NT2/D1 (cell line): ENCODE data around the gene SAMD1.

Experiments
- DNase-seq: peaks from one replicate; pipeline ENCODE4 v3.0.0-alpha.2; 2011; ENCODE audit warnings: low read depth, low spot score
- H3K27me3 ChIP-seq: 2 replicates; pipeline ENCODE4 v1.6.0; 2011; ENCODE audit warnings: mild to moderate bottlenecking; ENCODE audit not compliant: insufficient read length, insufficient read depth
- H3K36me3 ChIP-seq: 2 replicates; pipeline ENCODE4 v1.6.1; 2011; ENCODE audit warnings: mild to moderate bottlenecking, low read length, mixed read lengths; ENCODE audit not compliant: insufficient read depth, insufficient read length
- H3K4me1 ChIP-seq: 2 replicates; pipeline ENCODE4 v1.5.1; 2011; ENCODE audit not compliant: insufficient read depth, insufficient read length
- H3K4me3 ChIP-seq: 2 replicates; pipeline ENCODE4 v1.5.1; 2011; ENCODE audit warnings: low read depth; ENCODE audit not compliant: insufficient read length
- H3K9ac ChIP-seq: 2 replicates; pipeline ENCODE4 v1.6.0; 2011; ENCODE audit warnings: low read depth; ENCODE audit not compliant: insufficient read length
- H3K9me3 ChIP-seq: 2 replicates; pipeline ENCODE4 v1.5.1; 2011; ENCODE audit warnings: mild to moderate bottlenecking, low read length; ENCODE audit not compliant: insufficient read depth
- SUZ12 ChIP-seq: IDR thresholded peaks from 2 replicates; pipeline ENCODE4 v1.6.1; 2011; ENCODE audit not compliant: insufficient read length, insufficient read depth; ENCODE audit errors: extremely low read depth
- YY1 ChIP-seq: IDR thresholded peaks from 2 replicates; pipeline ENCODE4 v1.6.1; 2011; ENCODE audit not compliant: insufficient read length, insufficient read depth
- ZNF274 ChIP-seq: IDR thresholded peaks from 2 replicates; pipeline ENCODE4 v1.6.1; 2011; ENCODE audit warnings: mild to moderate bottlenecking, low read depth, low read length

SAMD1 gene

DNA sequence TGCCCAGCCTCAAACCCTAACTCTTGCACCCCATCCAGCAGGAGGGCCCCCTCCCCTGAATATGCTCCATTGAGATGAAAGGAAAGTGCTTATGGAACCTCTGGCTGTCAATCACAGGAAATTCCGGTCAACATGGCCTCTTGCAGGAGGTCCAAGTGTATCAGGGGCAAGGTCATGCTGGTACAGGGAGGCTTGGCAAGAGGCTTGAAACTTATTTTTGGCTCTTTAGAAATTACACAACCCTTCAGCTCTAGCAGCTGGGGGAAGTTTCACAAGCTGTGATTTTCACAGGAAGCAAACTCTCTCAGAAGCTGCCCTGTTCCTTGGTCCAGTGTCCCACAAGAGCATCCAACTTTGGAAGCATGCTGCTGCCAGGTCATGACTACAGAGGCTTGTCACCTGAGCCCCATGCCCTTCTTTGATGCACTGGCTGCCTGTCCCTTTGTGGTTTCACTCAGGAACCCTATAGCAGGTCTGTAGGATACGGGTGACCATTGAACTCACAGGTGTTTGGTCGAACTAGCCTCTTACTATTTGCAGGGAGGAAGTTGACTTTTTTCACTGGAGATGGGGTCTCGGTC, 37.5 kb upstream of the SAMD1 start:
- H3K4me3 ChIP-seq: no peak overlapping the region
- DNase-seq: no peak
- H3K36me3 ChIP-seq: peaks cover 55% of the 10 kb centered on the region

DNA sequence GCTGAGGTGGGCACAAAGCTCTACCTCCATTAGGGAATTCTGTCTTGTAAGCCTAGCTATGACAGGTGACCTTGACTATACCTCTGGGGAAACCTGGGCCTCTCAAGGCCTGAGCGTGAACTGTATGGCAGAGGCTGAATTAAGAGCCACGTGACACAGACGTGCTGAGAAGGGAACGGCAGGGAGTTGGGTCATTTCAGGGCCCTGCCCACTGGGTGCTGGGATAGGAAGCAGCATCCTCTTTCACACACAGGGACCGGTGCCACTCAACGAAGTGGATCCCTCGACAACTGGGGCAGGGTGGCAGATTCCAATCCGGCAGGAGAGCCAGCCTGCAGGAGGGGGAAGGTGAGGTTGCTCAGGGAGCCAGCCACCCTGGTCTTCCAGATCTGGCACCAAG, 36.6 kb upstream of the SAMD1 start:
- TF ChIP-seq YY1: no peak
- TF ChIP-seq SUZ12: no peak
- TF ChIP-seq ZNF274: no peak
- no peaks in the 10 kb centered on the region for H3K9me3 ChIP-seq
- H3K9ac ChIP-seq: no peak overlapping the region
- no peaks in the 10 kb centered on the region for H3K4me1 ChIP-seq
- peaks cover 53% of the 10 kb centered on the region for H3K36me3 ChIP-seq
- no peak overlapping the region for H3K4me3 ChIP-seq
- no peaks in the 10 kb centered on the region for H3K27me3 ChIP-seq
- DNase-seq: no peak

More for the DNA sequence above, 37.5 kb upstream of the SAMD1 start:
- Histone ChIP-seq H3K4me1 (no peaks in the 10 kb centered on the region), H3K9me3 (no peaks in the 10 kb centered on the region), H3K27me3 (no peaks in the 10 kb centered on the region), H3K9ac (no peak overlapping the region)
- no peak for TF ChIP-seq YY1
- no peak for TF ChIP-seq ZNF274
- TF ChIP-seq SUZ12: no peak

DNA sequence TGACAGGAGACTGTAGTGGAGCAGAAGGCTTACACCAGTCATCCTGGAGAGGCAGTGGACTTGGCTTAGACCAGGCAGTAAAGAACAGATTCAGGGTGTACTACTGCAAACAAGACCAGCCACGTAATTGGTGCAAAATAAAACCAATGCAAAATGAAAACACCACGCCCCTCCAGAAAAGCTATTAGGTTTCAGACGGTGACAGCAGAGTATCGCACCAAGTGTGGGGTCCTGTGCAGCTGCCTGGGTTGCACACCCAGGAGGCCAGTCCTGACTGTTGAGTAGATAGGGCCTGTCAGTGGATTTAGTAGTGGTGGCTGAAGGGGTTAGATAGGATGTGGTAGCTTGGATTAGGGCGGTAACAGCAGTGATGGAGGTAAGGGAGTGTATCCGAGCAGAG, 32.4 kb upstream of the SAMD1 start:
- no peaks in the 10 kb centered on the region for H3K9me3 ChIP-seq
- H3K36me3 ChIP-seq: peaks cover 55% of the 10 kb centered on the region
- no peak for TF ChIP-seq ZNF274
- no peak for TF ChIP-seq YY1
- no peak for TF ChIP-seq SUZ12
- H3K4me1 ChIP-seq: no peaks in the 10 kb centered on the region
- DNase-seq: no peak
- no peak overlapping the region for H3K9ac ChIP-seq
- no peak overlapping the region for H3K4me3 ChIP-seq
- no peaks in the 10 kb centered on the region for H3K27me3 ChIP-seq

DNA sequence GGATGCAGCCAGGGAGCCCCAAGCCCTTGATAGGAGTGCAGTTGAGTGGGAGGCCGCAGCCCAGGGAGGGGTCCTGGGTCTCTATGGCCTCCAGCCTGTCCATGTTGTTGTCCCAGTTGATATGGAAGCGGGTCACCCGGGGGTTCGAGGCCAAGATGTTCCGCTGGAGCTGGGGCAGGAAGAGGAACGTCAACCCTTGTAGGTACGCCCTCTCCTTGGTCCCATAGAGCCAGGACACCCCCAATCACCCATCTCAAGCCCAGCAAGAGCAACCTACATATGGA, 29.9 kb upstream of the SAMD1 start:
- TF ChIP-seq YY1: no peak
- TF ChIP-seq SUZ12: no peak
- no peak for TF ChIP-seq ZNF274
- no peak for DNase-seq
- H3K36me3 ChIP-seq: peaks cover 44% of the 10 kb centered on the region
- H3K9me3 ChIP-seq: no peaks in the 10 kb centered on the region
- H3K4me1 ChIP-seq: peaks cover 5% of the 10 kb centered on the region
- H3K9ac ChIP-seq: no peak overlapping the region
- no peak overlapping the region for H3K4me3 ChIP-seq
- H3K27me3 ChIP-seq: no peaks in the 10 kb centered on the region

DNA sequence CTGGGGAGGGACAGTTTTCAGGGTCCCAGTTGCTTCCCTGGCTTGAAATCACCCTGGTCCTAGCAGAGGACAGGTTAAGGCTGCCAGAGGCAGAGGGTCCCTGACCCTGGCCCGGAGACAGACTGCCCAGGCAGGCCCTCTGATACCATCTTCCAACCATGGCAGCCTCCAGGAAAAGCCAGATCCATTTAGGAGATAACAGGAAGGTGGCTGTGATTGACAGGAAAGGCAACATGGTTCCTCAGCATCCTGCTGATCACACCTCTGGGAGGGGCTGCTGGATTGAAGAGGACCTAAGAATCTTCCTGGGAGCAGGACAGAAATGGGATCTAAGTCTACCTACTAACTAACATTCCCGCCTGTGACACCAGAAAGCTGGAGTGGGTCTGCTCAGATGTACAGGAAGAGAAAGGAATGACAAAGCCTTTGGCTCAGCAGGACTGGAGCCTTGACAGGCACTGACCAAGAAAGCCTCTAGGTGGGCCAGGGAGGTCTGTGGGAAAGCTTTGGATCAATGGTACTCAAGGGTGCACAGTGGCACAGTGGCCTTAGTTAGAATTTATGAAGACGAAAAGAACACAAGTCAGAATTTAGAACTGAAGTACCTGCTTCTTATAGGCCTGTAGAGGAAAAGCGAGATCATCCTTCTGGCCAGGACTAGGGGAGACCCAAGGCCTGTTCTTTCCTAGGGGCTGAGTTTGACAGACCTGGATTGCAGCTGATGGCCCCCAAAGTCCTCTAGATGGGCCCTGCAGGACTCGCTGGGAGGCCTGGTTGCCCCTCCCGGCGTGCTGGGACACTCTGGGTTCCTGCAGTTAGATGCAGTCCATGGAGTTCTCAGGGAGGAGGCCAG, 29.3 kb upstream of the SAMD1 start:
- no peak overlapping the region for H3K4me3 ChIP-seq
- no peak for DNase-seq
- no peaks in the 10 kb centered on the region for H3K27me3 ChIP-seq
- peaks cover 5% of the 10 kb centered on the region for H3K4me1 ChIP-seq
- TF ChIP-seq ZNF274 (no peak), YY1 (no peak), SUZ12 (no peak)
- no peak overlapping the region for H3K9ac ChIP-seq
- no peaks in the 10 kb centered on the region for H3K9me3 ChIP-seq
- peaks cover 39% of the 10 kb centered on the region for H3K36me3 ChIP-seq

DNA sequence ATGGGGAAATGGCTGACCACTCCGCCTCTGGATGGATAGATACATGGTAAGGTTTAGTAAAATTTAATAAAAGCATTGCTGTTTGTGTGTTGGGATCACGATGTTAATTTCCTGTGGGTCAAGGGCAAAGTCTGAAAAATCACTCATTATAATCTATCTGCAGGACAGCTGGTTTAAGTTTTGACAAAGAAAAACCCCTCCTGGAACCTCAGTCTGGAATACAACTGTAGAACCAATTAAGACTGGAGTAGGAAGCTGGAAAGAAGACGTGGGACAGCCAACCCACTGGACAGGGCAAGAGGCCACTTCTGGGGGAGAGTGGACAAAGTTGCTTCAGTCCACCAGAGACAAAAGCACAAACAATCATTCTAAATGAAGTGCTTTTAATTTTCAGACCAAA, 28.6 kb upstream of the SAMD1 start:
- H3K27me3 ChIP-seq: no peaks in the 10 kb centered on the region
- H3K9me3 ChIP-seq: no peaks in the 10 kb centered on the region
- no peak overlapping the region for H3K4me3 ChIP-seq
- no peak for DNase-seq
- peaks cover 5% of the 10 kb centered on the region for H3K4me1 ChIP-seq
- peak overlapping the region; percentile 89 for H3K9ac ChIP-seq
- TF ChIP-seq YY1: no peak
- no peak for TF ChIP-seq SUZ12
- no peak for TF ChIP-seq ZNF274
- peaks cover 32% of the 10 kb centered on the region for H3K36me3 ChIP-seq

DNA sequence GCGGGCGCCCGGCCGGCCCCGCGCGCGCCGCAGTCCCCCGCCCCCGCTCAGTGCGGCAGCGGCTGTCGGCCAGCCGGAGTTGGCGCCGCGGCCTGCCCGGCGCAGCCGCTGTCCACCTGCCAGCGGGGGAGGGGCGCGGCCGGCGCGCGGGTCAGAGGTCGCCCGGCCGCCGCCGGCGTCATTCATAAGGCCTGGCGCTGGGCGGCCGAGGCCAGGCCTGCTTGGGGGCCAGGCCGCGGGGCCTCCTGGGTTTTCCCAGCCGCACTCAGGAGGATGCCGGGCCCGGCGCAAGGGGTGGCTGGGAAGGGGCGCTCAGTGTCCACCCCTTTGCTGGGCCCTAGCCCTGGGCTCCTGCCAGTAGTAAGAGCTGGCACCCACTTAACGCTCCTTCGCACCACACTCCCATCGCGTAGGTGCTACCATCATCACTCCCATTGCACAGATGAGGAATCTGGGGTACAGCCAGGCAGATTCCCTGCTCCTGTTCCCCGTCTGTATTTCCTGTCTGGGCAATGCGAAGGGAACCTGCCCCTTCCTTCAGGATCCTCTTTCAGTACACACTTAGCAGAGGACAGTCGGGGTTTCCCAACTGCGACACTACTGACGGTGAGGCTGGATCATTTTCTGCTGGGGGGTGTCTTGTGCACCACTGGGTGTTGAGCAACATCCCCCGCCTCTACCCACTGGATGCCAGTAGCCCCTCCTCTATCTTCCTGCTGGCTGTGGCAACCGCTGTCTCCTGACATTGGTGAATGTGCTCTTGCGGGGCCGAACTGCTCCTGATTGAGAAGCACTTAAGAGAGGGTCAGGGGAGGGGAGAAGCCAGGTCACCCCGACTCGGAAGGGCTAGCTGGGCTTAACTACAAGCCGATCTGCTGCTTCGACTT, 27.9 kb upstream of the SAMD1 start:
- peaks cover 28% of the 10 kb centered on the region for H3K36me3 ChIP-seq
- H3K9ac ChIP-seq: peak overlapping the region; percentile 89
- H3K9me3 ChIP-seq: no peaks in the 10 kb centered on the region
- H3K4me1 ChIP-seq: peaks cover 8% of the 10 kb centered on the region
- peak overlapping the region; percentile 36 for H3K4me3 ChIP-seq
- no peaks in the 10 kb centered on the region for H3K27me3 ChIP-seq
- DNase-seq: no peak
- TF ChIP-seq SUZ12 (no peak), ZNF274 (no peak), YY1 (no peak)
